Activated T-cell treated with anti-CD3 and anti-CD28 coated beads, Interleukin-2, amount 50 U/mL, for 4 hours (primary cell): ENCODE results near the gene CDH5. TPM values are rescaled to one million over a fixed set of nuclear protein-coding genes. Genes with fewer than 3 reads are reported as not detected.

Experiments
- ATAC-seq, 2 donors: fragments of 200-7000 bp; cut with Tn5 transposase; one replicate each; pipeline ENCODE4 v1.10.0; 2021
- DNase-seq: peaks from one replicate; pipeline ENCODE4 v3.0.0-alpha.2; 2020
- H3K27me3 Mint-ChIP-seq: one replicate; pipeline ENCODE4 v1.8.0; 2021; ENCODE audit warnings: low read depth, mixed read lengths
- H3K36me3 Mint-ChIP-seq: one replicate; pipeline ENCODE4 v1.8.0; 2022; ENCODE audit warnings: mixed read lengths; ENCODE audit not compliant: insufficient read depth
- H3K4me1 Mint-ChIP-seq: one replicate; pipeline ENCODE4 v1.8.0; 2021; ENCODE audit warnings: low read depth, mixed read lengths
- H3K4me3 Mint-ChIP-seq: one replicate; pipeline ENCODE4 v1.8.0; 2021; ENCODE audit warnings: mild to moderate bottlenecking, moderate library complexity, mixed read lengths
- H3K9me3 Mint-ChIP-seq: one replicate; pipeline ENCODE4 v1.8.0; 2021; ENCODE audit warnings: mixed read lengths
- total RNA-seq, 3 donors: library from RNA; stranded (reverse); gene quantifications; one replicate each; pipeline ENCODE4 v1.2.1, GENCODE V29; 2021

The CDH5 gene
- total RNA-seq, 3 donors from 2014 or later: 0.13 TPM; not detected in 2

DNA sequence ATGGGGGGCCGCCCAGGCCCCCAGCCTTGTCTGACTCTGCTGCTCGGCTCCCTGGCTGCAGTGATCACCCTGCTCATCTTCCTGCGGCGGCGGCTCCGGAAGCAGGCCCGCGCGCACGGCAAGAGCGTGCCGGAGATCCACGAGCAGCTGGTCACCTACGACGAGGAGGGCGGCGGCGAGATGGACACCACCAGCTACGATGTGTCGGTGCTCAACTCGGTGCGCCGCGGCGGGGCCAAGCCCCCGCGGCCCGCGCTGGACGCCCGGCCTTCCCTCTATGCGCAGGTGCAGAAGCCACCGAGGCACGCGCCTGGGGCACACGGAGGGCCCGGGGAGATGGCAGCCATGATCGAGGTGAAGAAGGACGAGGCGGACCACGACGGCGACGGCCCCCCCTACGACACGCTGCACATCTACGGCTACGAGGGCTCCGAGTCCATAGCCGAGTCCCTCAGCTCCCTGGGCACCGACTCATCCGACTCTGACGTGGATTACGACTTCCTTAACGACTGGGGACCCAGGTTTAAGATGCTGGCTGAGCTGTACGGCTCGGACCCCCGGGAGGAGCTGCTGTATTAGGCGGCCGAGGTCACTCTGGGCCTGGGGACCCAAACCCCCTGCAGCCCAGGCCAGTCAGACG, 36.2 kb downstream of the CDH5 start:
- Mint-ChIP-seq H3K9me3 (peaks cover 4% of the 10 kb centered on the region), H3K4me1 (peaks cover 5% of the 10 kb centered on the region), H3K4me3 (no peak overlapping the region), H3K27me3 (peaks cover 12% of the 10 kb centered on the region), H3K36me3 (no peaks in the 10 kb centered on the region)
- ATAC-seq (no peak), DNase-seq (no peak)

DNA sequence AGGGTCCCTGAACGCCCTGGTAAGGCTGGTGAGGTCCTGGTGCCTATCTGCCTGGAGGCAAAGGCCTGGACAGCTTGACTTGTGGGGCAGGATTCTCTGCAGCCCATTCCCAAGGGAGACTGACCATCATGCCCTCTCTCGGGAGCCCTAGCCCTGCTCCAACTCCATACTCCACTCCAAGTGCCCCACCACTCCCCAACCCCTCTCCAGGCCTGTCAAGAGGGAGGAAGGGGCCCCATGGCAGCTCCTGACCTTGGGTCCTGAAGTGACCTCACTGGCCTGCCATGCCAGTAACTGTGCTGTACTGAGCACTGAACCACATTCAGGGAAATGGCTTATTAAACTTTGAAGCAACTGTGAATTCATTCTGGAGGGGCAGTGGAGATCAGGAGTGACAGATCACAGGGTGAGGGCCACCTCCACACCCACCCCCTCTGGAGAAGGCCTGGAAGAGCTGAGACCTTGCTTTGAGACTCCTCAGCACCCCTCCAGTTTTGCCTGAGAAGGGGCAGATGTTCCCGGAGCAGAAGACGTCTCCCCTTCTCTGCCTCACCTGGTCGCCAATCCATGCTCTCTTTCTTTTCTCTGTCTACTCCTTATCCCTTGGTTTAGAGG, 37.1 kb downstream of the CDH5 start:
- Mint-ChIP-seq H3K9me3 (peaks cover 4% of the 10 kb centered on the region), H3K36me3 (no peaks in the 10 kb centered on the region), H3K4me3 (no peak overlapping the region), H3K4me1 (peaks cover 15% of the 10 kb centered on the region), H3K27me3 (peaks cover 12% of the 10 kb centered on the region)
- no peak for DNase-seq
- no peak for ATAC-seq

DNA sequence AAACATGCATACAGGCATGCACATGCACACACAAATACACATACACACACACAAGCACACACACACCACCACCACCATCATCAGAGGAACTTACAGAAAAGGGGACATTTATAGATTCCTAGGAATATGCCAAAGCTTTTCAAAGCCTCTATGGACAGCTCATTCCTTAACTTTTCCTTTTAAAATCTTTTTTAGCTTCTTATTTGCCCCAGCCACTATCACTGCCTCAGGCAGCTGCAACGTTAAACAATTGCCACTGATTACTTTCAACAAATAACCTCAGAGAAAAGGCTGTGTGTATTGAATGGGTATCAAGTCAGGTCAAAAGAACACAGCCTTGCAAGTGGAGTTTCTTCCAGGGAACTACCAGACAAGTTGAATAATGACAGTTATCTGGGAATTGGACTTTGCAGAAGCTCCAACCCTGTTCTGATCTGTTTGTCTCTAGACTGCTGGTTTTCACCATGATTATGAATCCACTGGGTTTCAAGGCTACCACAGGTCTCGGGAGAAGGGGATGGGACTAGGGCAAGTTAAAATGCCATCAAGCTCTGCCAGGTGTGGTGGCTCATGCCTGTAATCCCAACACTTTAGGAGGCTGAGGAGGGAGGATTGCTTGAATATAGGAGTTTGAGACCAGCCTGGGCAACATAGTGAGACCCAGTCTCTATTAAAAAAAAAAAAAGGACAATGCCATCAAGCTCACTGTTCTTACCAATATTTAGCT, 38.7 kb downstream of the CDH5 start:
- peaks cover 4% of the 10 kb centered on the region for H3K9me3 Mint-ChIP-seq

DNA sequence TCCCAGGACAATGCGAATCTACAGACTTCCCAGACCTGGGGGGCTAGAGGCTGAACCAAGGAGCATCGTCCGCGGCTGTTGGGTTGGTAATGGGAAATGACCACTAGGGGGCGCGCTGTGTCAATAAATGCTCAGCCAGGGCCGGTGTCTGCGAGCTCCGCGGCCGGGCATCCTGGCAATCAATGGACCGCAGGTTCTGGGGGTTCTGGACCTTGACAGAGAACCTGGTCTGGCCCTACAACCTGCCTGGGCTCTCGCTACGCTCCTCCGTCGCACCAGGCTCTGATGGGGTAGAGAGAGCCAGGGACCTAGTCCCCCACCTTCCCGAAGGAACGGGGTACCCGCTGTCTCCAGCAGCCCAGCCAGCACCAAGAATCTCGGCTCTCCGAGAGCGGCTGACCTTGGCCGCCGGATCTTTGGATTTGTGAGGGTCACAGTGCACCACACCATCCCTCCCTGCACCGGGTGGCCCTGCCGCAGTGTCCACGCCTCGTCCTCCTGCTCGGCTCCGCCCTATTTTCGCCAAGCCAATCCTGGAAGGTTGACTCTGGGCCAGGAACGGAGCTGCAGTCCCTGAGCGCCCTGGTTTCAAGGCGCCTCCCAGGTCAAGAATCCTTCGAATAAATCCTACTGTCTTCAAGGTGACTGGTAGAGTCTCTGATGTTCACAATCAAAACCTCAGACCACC, 40.2 kb downstream of the CDH5 start:
- DNase-seq: peak; percentile 92
- Mint-ChIP-seq H3K4me3 (peak overlapping the region; percentile 82), H3K4me1 (peaks cover 27% of the 10 kb centered on the region), H3K9me3 (peaks cover 4% of the 10 kb centered on the region), H3K27me3 (peaks cover 7% of the 10 kb centered on the region), H3K36me3 (peaks cover 7% of the 10 kb centered on the region)
- peak; percentile 80 to 85 for ATAC-seq

More for the DNA sequence above, 38.7 kb downstream of the CDH5 start:
- H3K36me3 Mint-ChIP-seq: peaks cover 2% of the 10 kb centered on the region
- peaks cover 12% of the 10 kb centered on the region for H3K27me3 Mint-ChIP-seq
- DNase-seq: no peak
- H3K4me1 Mint-ChIP-seq: peaks cover 27% of the 10 kb centered on the region
- ATAC-seq: no peak
- no peak overlapping the region for H3K4me3 Mint-ChIP-seq

DNA sequence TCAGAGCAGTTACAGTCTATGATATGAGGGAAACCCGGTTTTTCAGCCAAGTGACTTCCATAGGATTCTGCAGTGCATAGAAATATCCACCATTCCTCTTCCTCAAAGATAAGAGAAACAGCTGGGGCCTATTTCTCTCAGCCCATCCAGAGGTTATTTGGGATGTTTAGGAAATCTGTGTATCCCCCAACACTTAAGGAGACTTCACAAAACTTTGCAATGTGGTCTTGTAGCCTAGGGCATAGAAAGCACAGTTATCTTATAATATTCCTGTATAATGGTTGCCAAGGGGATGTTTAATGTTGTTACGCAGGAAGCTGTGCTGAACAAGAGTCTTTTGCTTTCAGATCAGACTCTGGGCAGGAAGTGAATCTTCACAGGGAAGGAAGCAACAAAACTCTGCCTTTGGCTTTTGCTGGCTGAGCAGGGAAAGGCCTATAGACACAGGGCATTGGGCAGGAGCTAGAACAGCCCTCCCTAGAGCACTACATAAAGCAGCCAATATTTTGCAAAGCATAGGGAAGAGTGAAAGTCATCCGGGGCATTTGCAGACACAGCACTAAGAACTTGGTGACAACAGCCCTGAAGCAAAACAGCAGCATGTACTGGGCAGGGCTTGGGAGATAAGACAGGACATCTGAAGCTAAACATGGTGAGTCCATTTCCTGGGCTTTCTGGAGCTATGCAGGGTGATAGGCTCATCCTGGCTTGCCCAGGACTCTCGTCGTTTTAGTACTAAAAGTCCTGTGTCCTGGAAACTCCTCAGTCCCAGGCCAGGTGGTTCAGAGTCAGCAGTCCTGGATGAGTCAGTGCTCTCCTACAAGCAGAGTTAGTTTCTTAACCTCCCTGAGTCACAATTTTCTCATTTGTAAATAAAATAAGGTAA, 41.9 kb downstream of the CDH5 start:
- peak overlapping the region; percentile 80 for H3K4me3 Mint-ChIP-seq
- H3K36me3 Mint-ChIP-seq: peaks cover 8% of the 10 kb centered on the region
- peaks cover 4% of the 10 kb centered on the region for H3K9me3 Mint-ChIP-seq
- H3K27me3 Mint-ChIP-seq: peaks cover 6% of the 10 kb centered on the region
- peaks cover 27% of the 10 kb centered on the region for H3K4me1 Mint-ChIP-seq
- ATAC-seq: peak; percentile 79 to 81
- no peak for DNase-seq

DNA sequence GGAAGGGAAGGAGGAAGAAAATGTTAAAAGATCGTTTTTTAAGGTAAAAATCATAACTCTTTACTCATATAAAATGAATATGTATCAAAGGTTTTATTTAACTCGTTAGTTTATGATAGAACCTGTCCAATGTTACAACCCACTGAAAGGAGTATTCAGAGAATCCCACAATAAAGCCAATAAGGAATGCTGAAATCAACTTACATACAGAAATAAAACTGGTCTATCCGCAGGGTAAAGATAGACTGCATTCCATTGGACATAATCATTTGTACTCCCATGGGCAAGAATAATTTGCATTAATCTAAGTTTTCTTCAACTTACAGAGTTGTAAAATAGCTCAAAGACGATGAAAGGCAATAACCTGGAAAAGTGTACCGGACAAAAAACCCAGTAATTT, 42.7 kb downstream of the CDH5 start:
- H3K4me3 Mint-ChIP-seq: peak overlapping the region; percentile 80
- peaks cover 3% of the 10 kb centered on the region for H3K27me3 Mint-ChIP-seq
- no peak for ATAC-seq
- peaks cover 8% of the 10 kb centered on the region for H3K36me3 Mint-ChIP-seq
- peaks cover 4% of the 10 kb centered on the region for H3K9me3 Mint-ChIP-seq
- H3K4me1 Mint-ChIP-seq: peaks cover 27% of the 10 kb centered on the region
- no peak for DNase-seq

DNA sequence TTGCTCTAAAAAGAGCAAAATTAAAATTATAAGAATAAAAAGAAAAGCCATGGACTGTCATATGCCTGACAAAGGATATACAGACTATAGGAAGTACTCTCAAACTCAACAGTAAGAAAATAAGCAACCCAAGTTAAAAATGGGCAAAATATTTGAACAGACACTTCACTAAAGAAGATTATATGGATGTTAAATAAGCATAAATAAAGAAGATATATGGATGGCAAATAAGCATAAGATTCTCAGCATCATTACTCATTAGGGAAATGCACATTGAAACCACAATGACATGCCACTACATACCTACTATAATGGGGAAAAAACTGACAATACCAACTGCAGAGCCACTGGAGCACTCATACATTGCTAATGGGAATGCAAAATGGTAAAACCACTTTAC, 45.7 kb downstream of the CDH5 start:
- no peak overlapping the region for H3K4me3 Mint-ChIP-seq
- no peak for DNase-seq
- H3K36me3 Mint-ChIP-seq: peaks cover 8% of the 10 kb centered on the region
- no peaks in the 10 kb centered on the region for H3K9me3 Mint-ChIP-seq
- H3K27me3 Mint-ChIP-seq: no peaks in the 10 kb centered on the region
- no peak for ATAC-seq
- peaks cover 23% of the 10 kb centered on the region for H3K4me1 Mint-ChIP-seq

DNA sequence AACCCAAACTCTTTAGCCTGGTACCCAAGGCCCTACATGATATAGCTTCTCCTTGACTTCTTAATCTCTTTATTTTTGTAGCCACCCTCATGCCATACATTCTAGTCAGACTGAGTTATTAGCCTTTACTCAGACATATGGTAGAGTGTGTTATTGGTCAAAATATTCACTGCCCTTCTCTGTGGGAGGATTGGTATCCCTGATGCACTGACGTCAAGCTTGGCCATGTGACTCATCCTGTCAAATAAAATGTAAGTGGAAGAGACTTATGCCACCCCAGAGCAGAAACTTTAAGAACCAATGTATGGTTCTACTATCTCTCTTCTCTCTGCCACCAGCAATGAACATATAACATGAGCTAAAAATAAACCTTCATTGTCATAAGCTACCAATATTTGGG, 48.4 kb downstream of the CDH5 start:
- no peak for ATAC-seq
- Mint-ChIP-seq H3K4me3 (no peak overlapping the region), H3K9me3 (no peaks in the 10 kb centered on the region), H3K27me3 (peaks cover 3% of the 10 kb centered on the region), H3K4me1 (peaks cover 12% of the 10 kb centered on the region), H3K36me3 (peaks cover 7% of the 10 kb centered on the region)
- no peak for DNase-seq

DNA sequence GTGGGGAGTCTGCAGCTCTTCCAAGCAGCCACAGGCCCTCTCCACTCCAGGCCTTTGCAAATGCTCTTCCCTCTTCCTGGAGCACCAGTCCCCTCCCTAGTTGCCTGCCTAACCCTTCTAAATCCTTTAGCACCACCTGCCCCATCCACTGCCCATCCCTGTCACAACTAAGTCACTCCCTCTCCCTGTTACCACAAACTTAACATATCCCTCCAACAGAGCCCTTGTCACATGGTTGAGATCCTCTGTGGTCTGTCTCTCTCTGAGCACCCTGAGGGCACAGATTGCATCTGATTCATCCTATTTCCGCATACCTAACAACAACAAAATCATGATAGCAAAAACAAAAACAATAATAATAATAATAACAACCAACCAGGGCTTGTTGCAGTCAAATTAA, 49.6 kb downstream of the CDH5 start:
- DNase-seq: no peak
- H3K27me3 Mint-ChIP-seq: peaks cover 3% of the 10 kb centered on the region
- peaks cover 5% of the 10 kb centered on the region for H3K36me3 Mint-ChIP-seq
- H3K4me3 Mint-ChIP-seq: no peak overlapping the region
- no peak for ATAC-seq
- H3K4me1 Mint-ChIP-seq: peaks cover 11% of the 10 kb centered on the region
- H3K9me3 Mint-ChIP-seq: no peaks in the 10 kb centered on the region

DNA sequence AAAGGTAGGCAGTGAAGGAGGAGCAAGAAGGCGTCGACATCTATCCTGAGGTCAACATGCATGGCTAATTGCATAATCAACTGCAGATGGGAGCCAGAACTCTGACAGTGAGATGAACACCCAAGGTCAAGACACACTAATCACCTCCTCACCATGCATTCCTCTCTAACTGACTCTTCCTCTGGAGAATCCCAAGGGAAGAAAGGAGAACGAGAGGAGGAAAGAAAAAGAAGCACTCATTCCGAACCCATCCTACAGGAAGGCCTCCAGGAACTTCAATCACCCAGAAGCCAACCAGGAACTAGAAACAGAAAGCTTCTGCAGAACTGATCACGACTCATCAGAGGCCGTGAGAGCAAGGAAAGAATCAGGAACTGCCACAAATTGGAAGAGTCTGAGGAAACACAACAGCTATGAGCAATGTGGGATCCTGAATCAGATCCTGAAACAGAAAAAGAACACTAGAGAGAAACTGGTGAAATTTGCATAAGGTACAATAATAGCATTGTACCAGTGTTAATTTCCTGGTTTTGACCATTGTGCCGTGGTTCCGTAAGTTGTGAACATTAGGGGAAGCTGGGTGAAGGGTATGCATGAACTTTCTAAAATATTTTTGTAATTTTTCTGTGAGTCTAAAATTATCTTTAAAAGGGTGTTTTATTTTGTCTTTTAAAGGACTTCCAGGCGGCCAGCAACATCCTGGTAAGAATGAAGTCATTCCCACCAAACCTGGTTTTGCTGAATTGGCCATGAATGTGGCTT, 50.6 kb downstream of the CDH5 start:
- H3K4me3 Mint-ChIP-seq: no peak overlapping the region
- H3K27me3 Mint-ChIP-seq: peaks cover 3% of the 10 kb centered on the region
- DNase-seq (no peak), ATAC-seq (no peak)
- no peaks in the 10 kb centered on the region for H3K9me3 Mint-ChIP-seq
- peaks cover 11% of the 10 kb centered on the region for H3K4me1 Mint-ChIP-seq
- H3K36me3 Mint-ChIP-seq: peaks cover 1% of the 10 kb centered on the region

DNA sequence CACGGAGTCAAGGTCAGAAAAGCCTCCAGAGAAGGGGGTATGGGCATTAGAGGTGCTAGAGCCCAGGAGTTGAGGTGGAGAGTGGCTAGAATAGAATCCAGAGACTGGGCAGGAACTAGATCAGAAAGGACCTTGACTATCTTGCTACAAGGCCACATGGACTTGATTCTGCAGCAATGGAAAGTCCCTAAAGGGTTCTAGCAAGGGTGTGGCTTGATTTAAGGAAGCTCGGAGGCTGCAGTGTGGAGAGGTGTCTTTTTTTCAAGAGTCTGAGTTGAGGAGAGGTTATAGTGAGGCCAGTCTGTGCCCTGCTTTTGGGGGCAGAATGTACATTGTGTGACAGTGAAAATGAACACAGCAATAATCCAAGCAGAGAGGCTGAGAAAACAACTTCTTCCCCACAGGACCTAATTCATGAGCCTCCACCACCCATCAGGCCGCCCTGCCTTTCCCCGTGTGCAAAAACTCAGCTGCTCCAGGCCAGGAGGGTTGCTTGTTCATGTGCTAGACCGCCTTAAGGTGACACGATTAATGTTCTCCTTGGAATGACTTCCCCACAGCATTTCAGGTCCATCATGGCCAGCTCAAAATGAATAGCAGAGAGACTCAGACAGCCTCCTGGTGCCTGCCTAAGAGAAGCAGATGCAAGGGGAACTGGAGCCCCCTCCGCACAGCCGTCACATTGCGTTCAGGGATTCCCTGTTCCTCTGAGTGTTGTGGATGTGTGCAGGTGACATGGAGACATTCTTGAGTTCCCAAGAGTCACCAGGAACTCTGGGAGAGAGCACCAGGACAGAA, 51.9 kb downstream of the CDH5 start:
- H3K4me1 Mint-ChIP-seq: peaks cover 11% of the 10 kb centered on the region
- DNase-seq (no peak), ATAC-seq (no peak)
- peaks cover 5% of the 10 kb centered on the region for H3K27me3 Mint-ChIP-seq
- no peak overlapping the region for H3K4me3 Mint-ChIP-seq
- no peaks in the 10 kb centered on the region for H3K9me3 Mint-ChIP-seq
- no peaks in the 10 kb centered on the region for H3K36me3 Mint-ChIP-seq

DNA sequence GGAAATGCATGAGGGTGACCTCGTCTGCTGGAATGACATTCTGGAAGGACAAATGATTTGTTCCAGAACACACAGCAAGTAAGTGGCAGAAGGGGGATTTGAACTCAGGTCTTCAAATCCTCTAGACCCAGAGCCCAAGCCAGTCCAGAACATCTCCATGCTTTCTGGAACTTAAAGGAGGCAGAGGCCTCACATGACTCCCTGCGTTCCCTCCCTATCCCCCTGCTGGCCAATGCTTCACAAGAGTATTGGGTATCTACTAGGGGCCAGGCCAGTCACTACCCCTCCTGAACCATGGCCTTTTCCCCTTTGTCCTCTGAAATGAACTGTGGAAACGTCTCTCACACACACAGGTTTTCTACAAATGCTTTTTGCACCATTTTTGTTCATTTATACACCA, 53.0 kb downstream of the CDH5 start:
- ATAC-seq (no peak), DNase-seq (no peak)
- peaks cover 11% of the 10 kb centered on the region for H3K4me1 Mint-ChIP-seq
- no peak overlapping the region for H3K4me3 Mint-ChIP-seq
- H3K9me3 Mint-ChIP-seq: no peaks in the 10 kb centered on the region
- no peaks in the 10 kb centered on the region for H3K36me3 Mint-ChIP-seq
- peaks cover 10% of the 10 kb centered on the region for H3K27me3 Mint-ChIP-seq

DNA sequence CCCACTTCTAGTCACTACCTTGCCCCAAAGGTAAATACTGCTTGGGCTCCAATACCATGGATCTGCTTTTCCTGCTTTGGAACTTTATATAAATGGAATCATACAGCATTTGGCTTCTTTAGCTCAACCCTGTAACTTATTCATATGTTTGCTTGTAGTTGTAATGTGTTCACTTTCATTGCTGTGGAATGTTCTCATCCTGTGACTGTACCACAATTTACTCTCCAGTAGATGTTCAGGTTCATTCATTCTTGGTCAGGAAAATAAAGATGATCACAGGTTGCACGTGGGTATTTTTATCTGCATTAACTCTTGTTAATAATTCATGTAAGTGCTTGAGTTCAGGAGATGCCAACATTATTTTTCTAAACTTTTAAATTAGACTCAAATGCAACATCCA, 53.9 kb downstream of the CDH5 start:
- no peak overlapping the region for H3K4me3 Mint-ChIP-seq
- H3K36me3 Mint-ChIP-seq: no peaks in the 10 kb centered on the region
- H3K27me3 Mint-ChIP-seq: peaks cover 19% of the 10 kb centered on the region
- DNase-seq (no peak), ATAC-seq (no peak)
- H3K4me1 Mint-ChIP-seq: peaks cover 11% of the 10 kb centered on the region
- H3K9me3 Mint-ChIP-seq: no peaks in the 10 kb centered on the region
